ENCODE data around the gene NSD1. TPM values are rescaled to one million over a fixed set of nuclear protein-coding genes. Genes with fewer than 3 reads are reported as not detected.

NSD1 gene
- total RNA-seq, 1 donor from 2014 or later, result 111 TPM

- H3K36me3 Mint-ChIP-seq (ENCODE audit: low read depth, unreplicated experiment), result no peaks in the 10 kb centered on the region
- H3K27ac Mint-ChIP-seq (ENCODE audit: unreplicated experiment), result no peak overlapping the region
- H3K27me3 Mint-ChIP-seq (ENCODE audit: unreplicated experiment), result no peaks in the 10 kb centered on the region
- no peak for DNase-seq (ENCODE audit: low spot score)
- TF ChIP-seq CTCF (IDR thresholded peaks at IDR 0.05; ENCODE audit: unreplicated experiment), result no peak
- H3K4me1 Mint-ChIP-seq (ENCODE audit: unreplicated experiment), result peaks cover 3% of the 10 kb centered on the region
- H3K9me3 Mint-ChIP-seq (ENCODE audit: unreplicated experiment), result no peaks in the 10 kb centered on the region
- H3K4me3 Mint-ChIP-seq (ENCODE audit: unreplicated experiment), result no peak overlapping the region
These were observed 45.2 kb downstream of the NSD1 start for GRCh38 chr5:177178733-177179304.

- TF ChIP-seq CTCF (IDR thresholded peaks at IDR 0.05; ENCODE audit: unreplicated experiment), result no peak
- no peaks in the 10 kb centered on the region for H3K36me3 Mint-ChIP-seq (ENCODE audit: low read depth, unreplicated experiment)
- no peak for DNase-seq (ENCODE audit: low spot score)
- no peak overlapping the region for H3K27ac Mint-ChIP-seq (ENCODE audit: unreplicated experiment)
- no peaks in the 10 kb centered on the region for H3K9me3 Mint-ChIP-seq (ENCODE audit: unreplicated experiment)
- H3K4me1 Mint-ChIP-seq (ENCODE audit: unreplicated experiment), result peaks cover 4% of the 10 kb centered on the region
- no peak overlapping the region for H3K4me3 Mint-ChIP-seq (ENCODE audit: unreplicated experiment)
- H3K27me3 Mint-ChIP-seq (ENCODE audit: unreplicated experiment), result no peaks in the 10 kb centered on the region
These were observed 45.9 kb downstream of the NSD1 start for GRCh38 chr5:177179431-177179830.

GRCh38 chr5:177183142-177183541, 49.6 kb downstream of the NSD1 start:
- TF ChIP-seq CTCF (IDR thresholded peaks at IDR 0.05; ENCODE audit: unreplicated experiment), result no peak
- Mint-ChIP-seq H3K4me3 (ENCODE audit: unreplicated experiment) (no peak overlapping the region), H3K27me3 (ENCODE audit: unreplicated experiment) (peaks cover 2% of the 10 kb centered on the region), H3K4me1 (ENCODE audit: unreplicated experiment) (peaks cover 4% of the 10 kb centered on the region), H3K9me3 (ENCODE audit: unreplicated experiment) (no peaks in the 10 kb centered on the region), H3K36me3 (ENCODE audit: low read depth, unreplicated experiment) (no peaks in the 10 kb centered on the region), H3K27ac (ENCODE audit: unreplicated experiment) (no peak overlapping the region)
- DNase-seq (ENCODE audit: low spot score), result no peak

GRCh38 chr5:177183766-177184360, 50.3 kb downstream of the NSD1 start:
- Mint-ChIP-seq H3K27me3 (ENCODE audit: unreplicated experiment) (peaks cover 2% of the 10 kb centered on the region), H3K36me3 (ENCODE audit: low read depth, unreplicated experiment) (no peaks in the 10 kb centered on the region), H3K4me3 (ENCODE audit: unreplicated experiment) (no peak overlapping the region), H3K27ac (ENCODE audit: unreplicated experiment) (peak overlapping the region; percentile 3), H3K9me3 (ENCODE audit: unreplicated experiment) (no peaks in the 10 kb centered on the region), H3K4me1 (ENCODE audit: unreplicated experiment) (peaks cover 4% of the 10 kb centered on the region)
- TF ChIP-seq CTCF (IDR thresholded peaks at IDR 0.05; ENCODE audit: unreplicated experiment), result no peak
- DNase-seq (ENCODE audit: low spot score), result no peak

- peaks cover 2% of the 10 kb centered on the region for H3K27me3 Mint-ChIP-seq (ENCODE audit: unreplicated experiment)
- H3K9me3 Mint-ChIP-seq (ENCODE audit: unreplicated experiment), result no peaks in the 10 kb centered on the region
- peaks cover 4% of the 10 kb centered on the region for H3K4me1 Mint-ChIP-seq (ENCODE audit: unreplicated experiment)
- DNase-seq (ENCODE audit: low spot score), result no peak
- H3K36me3 Mint-ChIP-seq (ENCODE audit: low read depth, unreplicated experiment), result no peaks in the 10 kb centered on the region
- H3K4me3 Mint-ChIP-seq (ENCODE audit: unreplicated experiment), result no peak overlapping the region
- no peak for TF ChIP-seq CTCF (IDR thresholded peaks at IDR 0.05; ENCODE audit: unreplicated experiment)
- H3K27ac Mint-ChIP-seq (ENCODE audit: unreplicated experiment), result no peak overlapping the region
These were observed 52.4 kb downstream of the NSD1 start for GRCh38 chr5:177185993-177186392.

Measured in endothelial cell (in vitro differentiated cells).